Measurements from ENCODE around the gene MOXD1. TPM values are rescaled to one million over a fixed set of nuclear protein-coding genes. Genes with fewer than 3 reads are reported as not detected.

MOXD1 gene
- total RNA-seq, 1 experiment from 2014 or later, result 1.3 TPM

- Histone ChIP-seq H3K9me3 (ENCODE audit: insufficient read depth, low read depth) (no peaks in the 10 kb centered on the region), H3K4me3 (no peak overlapping the region), H3K4me1 (replicated peaks; ENCODE audit: insufficient read depth) (no peaks in the 10 kb centered on the region), H3K79me2 (ENCODE audit: low read depth) (no peaks in the 10 kb centered on the region), H3K9me2 (ENCODE audit: insufficient read depth) (no peaks in the 10 kb centered on the region; the same call in 1 of the 2 replicates), H2AFZ (no peak overlapping the region), H3K27ac (no peak overlapping the region), H3K36me3 (ENCODE audit: low read depth) (no peaks in the 10 kb centered on the region), H3K4me2 (no peak overlapping the region), H3F3A (ENCODE audit: insufficient read depth, low read depth) (no peaks in the 10 kb centered on the region), H3K27me3 (ENCODE audit: insufficient read depth, low read depth) (no peaks in the 10 kb centered on the region), H4K20me1 (ENCODE audit: insufficient read depth) (no peaks in the 10 kb centered on the region)
- POLR2A ChIA-PET (ENCODE audit: unreplicated experiment), result no interaction called here
- CTCF ChIA-PET, result no interaction called here
- no peak for TF ChIP-seq CTCF (conservative IDR thresholded peaks at IDR 0.05)
- TF ChIP-seq EZH2 (IDR thresholded peaks at IDR 0.05; ENCODE audit: low read depth), result no peak
- no TSS peak for BruUV-seq (replicated peaks)
- intact Hi-C loops (cut with micrococcal nuclease; ENCODE audit: unreplicated experiment), result no loop called here
- no peak for DNase-seq
These were observed 23.9 kb upstream of the MOXD1 start for GRCh38 chr6:132425176-132425575.

- ChIA-PET CTCF (no interaction called here), POLR2A (ENCODE audit: unreplicated experiment) (no interaction called here)
- H3K27ac ChIP-seq, result no peak overlapping the region
- H3K27me3 ChIP-seq (ENCODE audit: insufficient read depth, low read depth), result no peaks in the 10 kb centered on the region
- no peaks in the 10 kb centered on the region for H3K79me2 ChIP-seq (ENCODE audit: low read depth)
- TF ChIP-seq EZH2 (IDR thresholded peaks at IDR 0.05; ENCODE audit: low read depth) (no peak), CTCF (conservative IDR thresholded peaks at IDR 0.05) (no peak)
- no peak overlapping the region for H2AFZ ChIP-seq
- no peak overlapping the region for H3K4me3 ChIP-seq
- DNase-seq, result no peak
- intact Hi-C loops (cut with micrococcal nuclease; ENCODE audit: unreplicated experiment), result no loop called here
- no peaks in the 10 kb centered on the region for H3F3A ChIP-seq (ENCODE audit: insufficient read depth, low read depth)
- H3K4me2 ChIP-seq, result no peak overlapping the region
- no TSS peak for BruUV-seq (replicated peaks)
- no peaks in the 10 kb centered on the region for H4K20me1 ChIP-seq (ENCODE audit: insufficient read depth)
- no peaks in the 10 kb centered on the region; the same call in 1 of the 2 replicates for H3K9me2 ChIP-seq (ENCODE audit: insufficient read depth)
- H3K4me1 ChIP-seq (replicated peaks; ENCODE audit: insufficient read depth), result no peaks in the 10 kb centered on the region
- H3K9me3 ChIP-seq (ENCODE audit: insufficient read depth, low read depth), result no peaks in the 10 kb centered on the region
- no peaks in the 10 kb centered on the region for H3K36me3 ChIP-seq (ENCODE audit: low read depth)
These were observed 22.6 kb upstream of the MOXD1 start for GRCh38 chr6:132423839-132424238.

- H3K79me2 ChIP-seq (ENCODE audit: low read depth), result no peaks in the 10 kb centered on the region
- intact Hi-C loops (cut with micrococcal nuclease; ENCODE audit: unreplicated experiment), result no loop called here
- no peak for DNase-seq
- H3K27ac ChIP-seq, result no peak overlapping the region
- H3K4me1 ChIP-seq (replicated peaks; ENCODE audit: insufficient read depth), result 0 out of 2 replicates have a peak, but pooled peaks cover 3% of the 10 kb centered on the region
- TF ChIP-seq CTCF (conservative IDR thresholded peaks at IDR 0.05), result no peak
- no peak for TF ChIP-seq EZH2 (IDR thresholded peaks at IDR 0.05; ENCODE audit: low read depth)
- H3K9me2 ChIP-seq (ENCODE audit: insufficient read depth), result no peaks in the 10 kb centered on the region
- no peaks in the 10 kb centered on the region for H3K36me3 ChIP-seq (ENCODE audit: low read depth)
- H3K4me2 ChIP-seq, result no peak overlapping the region
- H2AFZ ChIP-seq, result peak overlapping the region; percentile 17; the same call in 1 of the 2 replicates
- no peaks in the 10 kb centered on the region for H3K27me3 ChIP-seq (ENCODE audit: insufficient read depth, low read depth)
- CTCF ChIA-PET, result no interaction called here
- H3F3A ChIP-seq (ENCODE audit: insufficient read depth, low read depth), result no peaks in the 10 kb centered on the region
- H3K9me3 ChIP-seq (ENCODE audit: insufficient read depth, low read depth), result no peaks in the 10 kb centered on the region; the same call in 1 of the 2 replicates
- H4K20me1 ChIP-seq (ENCODE audit: insufficient read depth), result no peaks in the 10 kb centered on the region
- H3K4me3 ChIP-seq, result no peak overlapping the region
- no TSS peak for BruUV-seq (replicated peaks)
- POLR2A ChIA-PET (ENCODE audit: unreplicated experiment), result no interaction called here
These were observed 17.1 kb upstream of the MOXD1 start for GRCh38 chr6:132418235-132418965.
